Erythroblast (primary cell): Measurements from ENCODE around the gene MTCL1.

Experiments used
- DNase-seq, 2 experiments: peaks; one replicate each; lab custom pipeline; 2025; lab: John Stamatoyannopoulos, UW
- GATA1 ChIP-seq: IDR thresholded peaks from 2 replicates; pipeline ENCODE4 v1.6.1; 2011; ENCODE audit warnings: low read depth, mild to moderate bottlenecking, control low read depth, low read length, moderate library complexity
- POLR2A ChIP-seq: IDR thresholded peaks from 2 replicates; pipeline ENCODE4 v1.6.1; 2011; ENCODE audit warnings: mild to moderate bottlenecking, low read length

MTCL1 gene

DNA sequence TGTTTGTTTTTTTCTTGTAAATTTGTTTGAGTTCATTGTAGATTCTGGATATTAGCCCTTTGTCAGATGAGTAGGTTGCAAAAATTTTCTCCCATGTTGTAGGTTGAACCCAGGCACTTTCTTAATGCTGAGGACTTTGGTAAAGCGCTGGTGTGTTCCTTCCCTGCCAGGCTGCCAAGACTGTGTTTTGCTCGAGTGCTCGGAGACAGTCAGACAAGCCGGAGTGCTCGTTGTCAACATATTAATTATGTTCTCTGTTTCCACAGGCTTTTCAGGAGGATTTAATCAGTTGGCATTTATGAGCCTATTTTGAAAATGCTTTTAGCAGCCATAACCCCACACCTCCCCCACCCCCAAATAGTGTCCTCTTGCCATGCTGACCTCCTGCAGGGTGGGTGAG lies 6.4 kb downstream of the MTCL1 start:
- TF ChIP-seq POLR2A (no peak), GATA1 (no peak)
- DNase-seq, result no peak

DNA sequence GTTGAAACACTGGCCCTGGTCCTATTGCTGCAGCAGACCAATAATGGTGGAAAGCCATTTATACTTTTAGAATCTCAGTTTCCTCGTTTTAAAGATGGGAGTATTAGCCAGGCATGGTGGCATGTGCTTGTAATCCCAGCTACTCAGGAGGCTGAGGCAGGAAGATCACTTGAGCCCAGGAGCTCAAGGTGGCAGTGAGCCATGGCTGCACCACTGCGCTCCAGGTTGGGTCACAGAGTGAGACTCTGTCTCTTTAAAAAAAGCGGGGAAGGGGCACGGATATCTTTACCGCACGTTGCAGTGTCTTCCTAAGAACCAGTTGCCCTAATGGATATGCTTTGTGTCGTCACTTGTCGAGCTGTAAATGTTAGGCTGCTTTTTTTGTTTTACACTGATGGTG lies 8.3 kb downstream of the MTCL1 start:
- DNase-seq, result no peak
- TF ChIP-seq GATA1, result no peak
- TF ChIP-seq POLR2A, result no peak

DNA sequence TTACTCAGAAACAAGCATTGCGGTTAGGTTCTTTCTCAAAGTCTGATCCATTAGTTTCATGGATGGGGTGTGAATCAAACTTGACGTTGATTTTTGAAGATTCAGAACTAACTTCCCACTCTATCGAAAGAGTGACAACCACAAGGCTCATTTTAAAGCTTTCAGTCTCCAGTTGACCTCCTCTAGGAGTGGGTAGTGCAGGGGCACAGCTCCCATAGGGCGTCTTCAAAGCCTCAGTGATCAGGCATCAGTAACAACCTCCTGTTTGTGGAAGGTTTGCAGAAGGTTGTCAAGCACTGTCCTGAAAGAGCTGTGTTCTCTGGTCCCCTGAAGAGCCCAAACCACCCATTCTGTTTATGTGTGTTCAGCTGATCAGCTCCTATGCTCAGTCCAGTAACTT lies 10.2 kb downstream of the MTCL1 start:
- TF ChIP-seq POLR2A (no peak), GATA1 (no peak)
- DNase-seq, result no peak

DNA sequence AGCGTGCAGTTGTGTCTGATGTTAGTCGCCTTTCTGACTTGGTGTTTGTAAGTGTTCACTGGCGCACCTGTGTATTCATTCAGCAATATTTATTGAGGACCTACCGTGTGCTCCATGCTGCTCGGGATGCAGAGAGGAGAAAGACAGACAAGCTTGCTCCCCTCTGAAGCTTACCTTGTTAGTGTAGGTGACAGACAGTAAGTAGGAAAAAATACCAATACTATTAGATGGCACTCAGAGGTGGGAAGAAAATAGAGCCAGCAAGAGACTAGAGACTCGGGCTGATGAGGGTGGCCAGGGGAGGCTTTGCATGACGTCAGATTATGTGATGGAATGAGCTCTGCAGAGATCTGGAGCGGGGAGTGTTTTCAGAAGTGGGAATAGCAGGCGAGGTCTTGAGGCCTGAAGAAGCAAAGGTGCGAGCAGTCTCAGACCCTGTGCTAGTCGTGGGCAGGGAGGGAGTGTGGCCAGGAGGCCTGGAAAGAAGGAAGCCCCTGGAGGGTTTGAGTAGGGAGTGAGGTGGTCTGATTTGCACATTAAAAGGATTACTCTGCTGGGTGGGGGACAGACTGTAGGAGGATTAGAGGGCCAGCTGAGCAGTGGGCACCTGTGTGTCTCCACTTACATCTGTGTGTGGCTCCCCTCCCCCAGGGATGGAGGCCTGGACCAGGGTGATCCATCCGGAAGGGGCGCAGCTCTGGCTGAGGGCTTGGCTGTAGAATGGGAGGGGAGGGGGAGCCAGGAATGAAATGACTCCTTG lies 11.8 kb downstream of the MTCL1 start:
- DNase-seq, result no peak
- TF ChIP-seq GATA1 (no peak), POLR2A (no peak)

DNA sequence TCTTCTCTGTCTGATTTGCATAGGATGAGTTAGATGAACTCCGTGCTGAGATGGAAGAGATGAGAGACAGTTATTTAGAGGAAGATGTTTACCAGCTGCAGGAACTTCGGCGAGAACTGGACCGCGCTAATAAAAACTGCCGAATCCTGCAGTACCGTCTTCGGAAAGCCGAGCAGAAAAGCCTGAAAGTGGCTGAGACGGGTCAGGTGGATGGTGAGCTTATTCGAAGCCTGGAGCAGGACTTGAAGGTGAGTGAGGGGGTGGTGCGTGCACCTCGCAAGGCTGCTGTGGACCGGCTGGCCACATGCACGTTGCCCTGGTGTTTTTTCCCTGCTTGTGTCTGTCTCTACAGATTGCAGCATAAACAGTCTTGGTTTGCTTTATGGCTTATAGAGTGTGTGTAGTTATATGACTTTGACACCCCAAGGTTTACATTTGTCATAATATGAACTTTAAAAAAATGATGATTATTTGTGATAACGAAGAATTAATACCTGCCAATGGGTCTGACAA lies 13.1 kb downstream of the MTCL1 start:
- no peak for DNase-seq
- TF ChIP-seq GATA1, result no peak
- TF ChIP-seq POLR2A, result no peak

DNA sequence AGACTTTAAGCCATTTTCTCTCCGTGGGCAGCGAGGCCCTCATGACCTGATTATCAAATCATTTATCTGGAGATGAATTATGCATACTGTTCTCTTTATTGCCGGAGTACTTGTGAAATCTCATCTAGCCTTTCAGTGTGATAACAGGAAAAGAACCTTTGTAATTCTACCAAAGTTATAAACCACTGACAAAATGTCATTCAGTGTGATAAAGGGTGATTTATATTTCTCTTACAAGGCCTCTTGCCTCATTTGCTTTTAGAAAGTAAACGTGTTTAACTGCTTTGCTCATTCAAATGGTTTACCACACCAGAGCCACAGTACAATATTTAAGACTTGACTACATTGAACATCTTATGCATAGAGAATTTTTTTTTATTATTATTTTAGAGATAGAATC lies 13.8 kb downstream of the MTCL1 start:
- no peak for DNase-seq
- TF ChIP-seq GATA1, result no peak
- TF ChIP-seq POLR2A, result no peak

DNA sequence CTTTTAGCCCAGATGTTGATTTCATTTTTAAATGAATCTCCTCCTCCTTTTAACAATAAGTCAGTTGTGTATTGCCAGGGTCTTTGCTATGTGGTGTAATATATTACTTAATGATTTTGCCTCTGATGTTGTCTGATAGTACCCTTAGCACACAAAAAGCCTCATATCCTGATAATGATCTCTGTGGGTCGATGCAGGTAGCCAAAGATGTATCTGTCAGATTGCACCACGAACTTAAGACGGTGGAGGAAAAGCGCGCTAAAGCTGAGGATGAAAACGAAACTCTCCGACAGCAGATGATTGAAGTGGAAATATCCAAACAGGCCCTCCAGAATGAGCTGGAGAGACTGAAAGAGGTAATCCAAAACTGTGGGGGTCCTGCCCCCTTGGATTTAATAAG lies 14.8 kb downstream of the MTCL1 start:
- DNase-seq, result no peak
- TF ChIP-seq POLR2A (no peak), GATA1 (no peak)

DNA sequence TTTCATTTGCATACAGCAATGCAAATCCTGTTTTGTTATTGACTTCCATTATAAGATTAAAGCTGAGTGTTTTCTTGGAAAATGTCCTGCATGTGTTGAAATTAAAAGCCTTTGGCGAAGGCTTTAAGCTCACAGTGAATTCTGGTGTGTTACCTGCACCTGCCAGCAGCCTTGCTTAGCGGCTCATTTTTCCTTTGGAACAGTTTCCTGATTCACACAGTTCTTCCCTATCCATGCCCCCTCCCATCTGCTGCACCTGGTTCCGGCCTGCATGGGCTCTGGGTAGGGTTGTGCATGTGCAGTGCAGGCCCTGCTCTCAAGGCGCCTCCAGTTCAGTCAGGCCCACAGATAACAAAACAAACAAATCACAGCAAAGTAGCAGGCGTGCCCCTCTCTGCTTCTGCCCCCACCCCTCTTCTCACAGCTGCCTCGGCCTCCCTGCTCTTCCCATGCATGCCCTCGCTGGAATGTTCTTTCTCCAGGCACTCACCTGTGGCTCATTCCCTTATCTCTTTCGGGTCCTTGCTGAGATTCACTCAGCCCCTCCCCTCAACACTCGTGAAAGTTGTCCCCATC lies 15.8 kb downstream of the MTCL1 start:
- DNase-seq, result no peak
- no peak for TF ChIP-seq POLR2A
- no peak for TF ChIP-seq GATA1

DNA sequence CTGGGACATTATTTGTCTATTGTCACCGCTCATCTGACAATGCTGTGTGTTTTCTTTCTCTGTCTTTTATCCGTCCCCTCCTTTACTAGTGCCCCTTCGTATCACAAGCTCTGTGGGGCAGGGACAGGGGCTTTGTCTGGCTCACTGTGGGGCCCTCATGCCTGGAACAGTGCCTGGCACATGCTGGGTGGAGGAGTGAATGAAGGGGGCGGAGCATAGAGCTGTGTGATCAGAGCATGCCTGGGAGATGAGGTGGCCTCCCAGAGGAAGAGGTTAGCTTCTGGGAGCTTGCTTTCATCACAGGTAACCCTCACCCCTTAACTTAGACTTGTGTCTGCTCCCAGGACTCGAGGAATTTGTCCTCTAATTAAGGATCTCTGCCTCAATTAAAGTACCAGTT lies 16.4 kb downstream of the MTCL1 start:
- no peak for TF ChIP-seq GATA1
- TF ChIP-seq POLR2A, result no peak
- no peak for DNase-seq

DNA sequence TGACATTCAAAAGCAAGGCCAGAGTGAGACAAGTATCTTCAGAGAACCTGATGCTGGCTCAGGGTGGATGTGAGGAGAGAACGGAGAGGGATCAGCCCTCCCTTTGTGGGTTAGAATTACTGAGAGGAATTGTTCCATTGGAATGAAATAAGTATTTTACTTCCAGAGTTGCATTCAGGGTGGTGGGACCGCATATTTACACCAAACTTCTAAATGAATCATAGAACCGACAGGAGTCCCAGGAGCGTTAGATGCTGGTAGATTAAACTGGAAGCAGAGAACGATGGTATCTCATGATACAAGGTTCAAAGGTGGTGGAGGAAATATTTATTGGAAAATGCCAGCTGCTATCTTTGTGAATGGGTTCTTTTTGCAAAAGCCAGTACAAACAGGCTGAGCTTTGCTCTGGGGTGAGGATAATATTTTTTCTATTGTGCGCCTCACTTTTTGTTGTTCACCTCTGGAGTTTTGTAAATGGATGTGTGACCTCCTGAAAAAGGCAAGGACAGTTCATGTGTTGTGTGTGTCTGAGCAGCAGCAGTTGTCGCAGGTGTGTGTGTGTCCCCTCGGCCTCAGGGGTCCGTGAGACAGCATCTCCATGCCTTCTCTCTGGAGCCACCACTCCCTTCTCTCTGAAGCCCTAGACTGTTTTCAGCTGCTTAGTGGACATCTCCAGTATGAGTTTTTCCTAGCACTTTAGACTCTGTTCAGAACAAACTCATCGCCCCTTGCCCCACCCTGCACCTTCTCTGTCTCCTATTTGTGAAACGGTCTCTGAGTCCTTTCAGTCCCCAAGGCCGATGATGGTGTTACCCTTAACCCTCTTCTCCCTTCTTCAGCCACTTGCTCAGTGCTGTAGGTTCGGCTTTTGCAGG lies 17.8 kb downstream of the MTCL1 start:
- no peak for TF ChIP-seq GATA1
- no peak for TF ChIP-seq POLR2A
- DNase-seq, result no peak

DNA sequence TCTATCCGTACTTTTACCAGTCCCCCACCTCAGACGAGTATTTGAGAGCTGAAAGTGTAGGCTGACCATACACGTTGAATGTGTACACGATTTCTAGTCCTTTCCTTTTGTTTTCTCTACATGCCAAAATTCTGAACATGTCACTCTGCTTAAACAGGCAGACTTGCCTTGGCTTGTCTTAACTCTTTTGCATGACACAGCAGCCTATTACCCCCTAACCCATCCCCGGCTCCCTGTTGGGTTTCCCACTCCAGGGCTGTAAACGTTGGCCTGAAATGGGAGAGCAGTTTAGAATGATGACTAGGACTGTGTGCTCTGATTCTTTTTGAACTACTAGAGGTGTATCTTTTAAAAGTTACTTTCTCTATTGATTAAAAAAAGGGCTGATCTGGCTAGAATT lies 19.1 kb downstream of the MTCL1 start:
- no peak for DNase-seq
- TF ChIP-seq POLR2A, result no peak
- no peak for TF ChIP-seq GATA1

DNA sequence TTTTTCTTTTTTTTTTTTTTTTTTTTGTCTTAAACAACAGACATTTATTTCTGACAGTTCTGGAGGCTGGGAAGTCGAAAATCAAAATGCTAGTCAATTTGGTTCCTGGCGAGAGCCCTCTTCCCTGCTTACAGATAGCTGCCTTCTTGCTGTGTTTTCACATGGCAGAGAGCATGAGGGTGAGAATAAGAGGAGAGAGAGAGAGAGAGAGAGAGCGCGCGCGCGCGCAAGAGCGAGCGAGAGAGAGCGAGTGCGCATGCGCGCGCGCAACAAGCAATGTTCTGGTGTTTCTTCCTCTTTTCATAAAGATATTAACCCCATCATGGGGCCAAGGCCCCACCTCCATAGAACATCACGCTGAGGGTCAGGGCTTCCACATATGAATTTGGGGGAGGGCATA lies 20.9 kb downstream of the MTCL1 start:
- no peak for DNase-seq
- TF ChIP-seq POLR2A, result no peak
- no peak for TF ChIP-seq GATA1

DNA sequence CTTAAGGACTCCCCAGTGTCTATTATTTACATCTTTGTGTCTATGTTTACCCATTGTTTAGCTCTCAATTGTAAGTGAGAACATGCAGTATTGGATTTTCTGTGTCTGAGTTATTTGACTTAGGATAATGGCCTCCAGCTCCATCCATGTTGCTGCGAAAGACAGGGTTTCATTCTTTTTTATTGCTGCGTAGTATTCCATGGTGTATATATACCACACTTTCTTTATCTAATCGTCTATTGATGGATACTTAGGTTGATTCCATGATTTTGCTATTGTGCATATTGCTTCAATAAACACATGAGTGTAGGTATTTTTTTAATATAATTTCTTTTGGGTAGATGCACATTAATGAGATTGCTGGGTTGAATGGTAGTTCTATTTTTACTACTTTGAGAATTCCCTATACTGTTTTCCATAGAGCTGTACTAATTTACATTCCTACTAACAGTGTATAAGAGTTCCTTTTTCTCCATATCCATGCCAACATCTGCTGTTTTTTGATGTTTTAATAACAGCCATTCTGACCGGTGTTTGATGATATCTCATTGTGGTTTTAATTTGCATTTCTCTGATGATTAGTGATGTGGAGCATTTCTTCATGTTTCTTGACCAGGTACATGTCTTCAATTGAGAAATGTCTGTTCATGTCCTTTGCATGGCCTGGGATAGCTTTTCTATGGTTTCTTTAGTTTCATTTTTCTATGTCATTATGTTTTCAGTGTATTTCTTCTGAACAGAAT lies 21.8 kb downstream of the MTCL1 start:
- TF ChIP-seq GATA1 (no peak), POLR2A (no peak)
- DNase-seq, result peak in 1 of 2 experiments; percentile 29
